Right kidney (tissue), 9 donors: ENCODE results near the gene LDAH.

Source experiments
- DNase-seq: peaks from one replicate; pipeline ENCODE4 v3.0.0-alpha.2; 2016
- long read RNA-seq, 8 donors: transcript quantifications; one replicate each; lab custom pipeline, GENCODE V29; 2026

LDAH gene
- long read RNA-seq, donor 1, partial matches to known transcripts, result 0 of 8 reads
- long read RNA-seq, donor 1, other reads (novel, unspliced or antisense), result 0 of 8 reads
- long read RNA-seq, donor 2, partial matches to known transcripts, result 0 of 3 reads
- long read RNA-seq, donor 2, other reads (novel, unspliced or antisense), result 0 of 3 reads
- long read RNA-seq, donor 3, partial matches to known transcripts, result 0 of 1 reads
- long read RNA-seq, donor 3, other reads (novel, unspliced or antisense), result 0 of 1 reads
- long read RNA-seq, donor 4, partial matches to known transcripts, result 0 of 6 reads
- long read RNA-seq, donor 4, other reads (novel, unspliced or antisense), result 0 of 6 reads
- long read RNA-seq, donor 5, transcript LDAH-201 (7 exons, 2,907 nt), result major isoform, 8 of 9 reads
- long read RNA-seq, donor 5, partial matches to known transcripts, result 0 of 9 reads
- long read RNA-seq, donor 5, other reads (novel, unspliced or antisense), result 0 of 9 reads
- long read RNA-seq, donor 6, partial matches to known transcripts, result 0 of 1 reads
- long read RNA-seq, donor 6, other reads (novel, unspliced or antisense), result 0 of 1 reads
- long read RNA-seq, donor 7, partial matches to known transcripts, result 0 of 4 reads
- long read RNA-seq, donor 7, other reads (novel, unspliced or antisense), result 0 of 4 reads
- long read RNA-seq, donor 8, transcript LDAH-201 (7 exons, 2,907 nt), result major isoform, 7 of 7 reads
- long read RNA-seq, donor 8, partial matches to known transcripts, result 0 of 7 reads
- long read RNA-seq, donor 8, other reads (novel, unspliced or antisense), result 0 of 7 reads

- DNase-seq, result peak; percentile 97
Measured at GRCh38 chr2:20822535-20823490, at the start of gene LDAH. LDAH (minus strand) TSS chr2:20823101; CDS start chr2:20801463, 21,638 bp downstream.

GRCh38 chr2:20868377-20868776 lies 45.5 kb upstream of the LDAH start:
- DNase-seq, result no peak

GRCh38 chr2:20862850-20863249 lies 39.9 kb upstream of the LDAH start:
- no peak for DNase-seq

GRCh38 chr2:20855456-20855855 lies 32.6 kb upstream of the LDAH start:
- DNase-seq, result no peak

GRCh38 chr2:20852670-20853069 lies 29.8 kb upstream of the LDAH start:
- DNase-seq, result no peak

GRCh38 chr2:20852139-20852538 lies 29.2 kb upstream of the LDAH start:
- DNase-seq, result no peak

- no peak for DNase-seq
Measured at GRCh38 chr2:20844246-20844645, 21.3 kb upstream of the LDAH start.

GRCh38 chr2:20839052-20839451 lies 16.2 kb upstream of the LDAH start:
- no peak for DNase-seq

GRCh38 chr2:20838016-20838415 lies 15.1 kb upstream of the LDAH start:
- DNase-seq, result no peak

GRCh38 chr2:20836521-20836920 lies 13.6 kb upstream of the LDAH start:
- no peak for DNase-seq

- DNase-seq, result no peak
Measured at GRCh38 chr2:20834331-20834730, 11.4 kb upstream of the LDAH start.

- no peak for DNase-seq
Measured at GRCh38 chr2:20832606-20833005, 9.7 kb upstream of the LDAH start.

- no peak for DNase-seq
Measured at GRCh38 chr2:20829861-20830260, 7.0 kb upstream of the LDAH start.

- no peak for DNase-seq
Measured at GRCh38 chr2:20823917-20824316, 1.0 kb upstream of the LDAH start.

- no peak for DNase-seq
Measured at GRCh38 chr2:20818820-20819219, 4.1 kb downstream of the LDAH start.

- DNase-seq, result no peak
Measured at GRCh38 chr2:20815216-20815615, 7.7 kb downstream of the LDAH start.

GRCh38 chr2:20812779-20813178 lies 10.1 kb downstream of the LDAH start:
- no peak for DNase-seq

GRCh38 chr2:20806286-20806685 lies 16.6 kb downstream of the LDAH start:
- DNase-seq, result no peak

- DNase-seq, result no peak
Measured at GRCh38 chr2:20803974-20804373, 18.9 kb downstream of the LDAH start.

GRCh38 chr2:20803226-20803682 lies 19.6 kb downstream of the LDAH start:
- no peak for DNase-seq

- DNase-seq, result no peak
Measured at GRCh38 chr2:20797096-20797495, 25.8 kb downstream of the LDAH start.

- no peak for DNase-seq
Measured at GRCh38 chr2:20796374-20796791, 26.5 kb downstream of the LDAH start.
